GM19395 (cell line): ENCODE measurements around the gene TMEM81.

Source experiments
- ATAC-seq: cut with Tn5 transposase; IDR thresholded peaks from one replicate; pipeline ENCODE4 v1.9.1; 2021; ENCODE audit warnings: mild to moderate bottlenecking, moderate library complexity; ENCODE audit not compliant: unreplicated experiment

The TMEM81 gene

GRCh38 chr1:205084360-205084759, at the start of gene TMEM81:
Gene TMEM81, minus strand, starts transcription at chr1:205084460. Its CDS starts 140 bp downstream, at chr1:205084320.
- ATAC-seq = no peak

- ATAC-seq = no peak
Observed at GRCh38 chr1:205133287-205133686, 49.0 kb upstream of the TMEM81 start.

- no peak for ATAC-seq
Observed at GRCh38 chr1:205129447-205130029, 45.3 kb upstream of the TMEM81 start.

GRCh38 chr1:205128050-205128449, 43.8 kb upstream of the TMEM81 start:
- ATAC-seq = no peak

- ATAC-seq = no peak
Observed at GRCh38 chr1:205127646-205128045, 43.4 kb upstream of the TMEM81 start.

- no peak for ATAC-seq
Observed at GRCh38 chr1:205124726-205125125, 40.5 kb upstream of the TMEM81 start.

GRCh38 chr1:205122489-205122882, 38.2 kb upstream of the TMEM81 start:
- ATAC-seq = peak; percentile 19

GRCh38 chr1:205121660-205122488, 37.6 kb upstream of the TMEM81 start, which contains the start of gene RBBP5:
Gene RBBP5, minus strand, starts transcription at chr1:205121978. Its CDS starts 105 bp downstream, at chr1:205121873.
- ATAC-seq = peak; percentile 94

- ATAC-seq = no peak
Observed at GRCh38 chr1:205118752-205119151, 34.5 kb upstream of the TMEM81 start.

GRCh38 chr1:205111354-205111753, 27.1 kb upstream of the TMEM81 start:
- no peak for ATAC-seq

GRCh38 chr1:205109711-205110110, 25.5 kb upstream of the TMEM81 start:
- no peak for ATAC-seq

- no peak for ATAC-seq
Observed at GRCh38 chr1:205109269-205109668, 25.0 kb upstream of the TMEM81 start.

- no peak for ATAC-seq
Observed at GRCh38 chr1:205108464-205108863, 24.2 kb upstream of the TMEM81 start.

- ATAC-seq = no peak
Observed at GRCh38 chr1:205107327-205107726, 23.1 kb upstream of the TMEM81 start.

- no peak for ATAC-seq
Observed at GRCh38 chr1:205102404-205102803, 18.1 kb upstream of the TMEM81 start.

GRCh38 chr1:205098242-205098641, 14.0 kb upstream of the TMEM81 start:
- no peak for ATAC-seq

GRCh38 chr1:205095422-205095821, 11.2 kb upstream of the TMEM81 start:
- ATAC-seq = no peak

- no peak for ATAC-seq
Observed at GRCh38 chr1:205091043-205091740, 6.9 kb upstream of the TMEM81 start.

GRCh38 chr1:205088341-205088740, 4.1 kb upstream of the TMEM81 start:
- ATAC-seq = no peak

- no peak for ATAC-seq
Observed at GRCh38 chr1:205082431-205082830, 1.8 kb downstream of the TMEM81 start.

GRCh38 chr1:205077934-205078311, 6.3 kb downstream of the TMEM81 start:
- no peak for ATAC-seq
